GM11168 (cell line): ENCODE data around the gene KIF5A.

Source experiments
- in situ Hi-C: fragments of 300-500 bp; cut with MboI; formaldehyde crosslinking; loops from one replicate; pipeline ENCODE4 v1.12.0; 2022; ENCODE audit warnings: low sequenced_read_pairs; ENCODE audit not compliant: unreplicated experiment

The KIF5A gene

GRCh38 chr12:57531836-57532235 lies 18.0 kb upstream of the KIF5A start:
- in situ Hi-C loops: no loop called here

GRCh38 chr12:57533108-57533507 lies 16.7 kb upstream of the KIF5A start:
- in situ Hi-C loops: no loop called here

- in situ Hi-C loops: no loop called here
These were observed 15.6 kb upstream of the KIF5A start for GRCh38 chr12:57534250-57534649.

GRCh38 chr12:57534991-57535543 lies 14.8 kb upstream of the KIF5A start:
- in situ Hi-C loops: no loop called here

GRCh38 chr12:57535764-57536596 lies 13.9 kb upstream of the KIF5A start:
- in situ Hi-C loops: no loop called here

- in situ Hi-C loops: no loop called here
These were observed 13.3 kb upstream of the KIF5A start for GRCh38 chr12:57536597-57536942.

GRCh38 chr12:57539134-57539768 lies 10.6 kb upstream of the KIF5A start:
- in situ Hi-C loops: no loop called here

- in situ Hi-C loops: no loop called here
These were observed 8.8 kb upstream of the KIF5A start for GRCh38 chr12:57541001-57541400.

GRCh38 chr12:57541717-57542116 lies 8.1 kb upstream of the KIF5A start:
- in situ Hi-C loops: no loop called here

- in situ Hi-C loops: no loop called here
These were observed 6.3 kb upstream of the KIF5A start for GRCh38 chr12:57543581-57543980.

GRCh38 chr12:57545809-57546437 lies 3.9 kb upstream of the KIF5A start:
- in situ Hi-C loops: no loop called here

- in situ Hi-C loops: no loop called here
These were observed 3.2 kb upstream of the KIF5A start, which contains the start of gene DCTN2 for GRCh38 chr12:57546438-57547287. DCTN2 (minus strand) TSS chr12:57547192; CDS start chr12:57547063, 129 bp downstream.

- in situ Hi-C loops: no loop called here
These were observed 2.4 kb upstream of the KIF5A start for GRCh38 chr12:57547288-57548012.

GRCh38 chr12:57548013-57548315 lies 1.9 kb upstream of the KIF5A start:
- in situ Hi-C loops: no loop called here

- in situ Hi-C loops: no loop called here
These were observed 1.4 kb upstream of the KIF5A start for GRCh38 chr12:57548488-57548887.

GRCh38 chr12:57549203-57549908 lies 488 bp upstream of the KIF5A start:
- in situ Hi-C loops: no loop called here

GRCh38 chr12:57550641-57551549 lies 1.1 kb downstream of the KIF5A start:
- in situ Hi-C loops: no loop called here
